ENCODE data around the gene EXOC8. TPM values are rescaled to one million over a fixed set of nuclear protein-coding genes. Genes with fewer than 3 reads are reported as not detected.
A peak's percentile ranks its signal among the peaks of the same experiment; 100 is the strongest.

Gene EXOC8
- total and polyA plus RNA-seq, 9 of the 15 experiments (the other 6 are each of a cell fraction or from before 2014, with no cell fraction given): 2.1 to 13.6 (median 7.2) TPM

DNA sequence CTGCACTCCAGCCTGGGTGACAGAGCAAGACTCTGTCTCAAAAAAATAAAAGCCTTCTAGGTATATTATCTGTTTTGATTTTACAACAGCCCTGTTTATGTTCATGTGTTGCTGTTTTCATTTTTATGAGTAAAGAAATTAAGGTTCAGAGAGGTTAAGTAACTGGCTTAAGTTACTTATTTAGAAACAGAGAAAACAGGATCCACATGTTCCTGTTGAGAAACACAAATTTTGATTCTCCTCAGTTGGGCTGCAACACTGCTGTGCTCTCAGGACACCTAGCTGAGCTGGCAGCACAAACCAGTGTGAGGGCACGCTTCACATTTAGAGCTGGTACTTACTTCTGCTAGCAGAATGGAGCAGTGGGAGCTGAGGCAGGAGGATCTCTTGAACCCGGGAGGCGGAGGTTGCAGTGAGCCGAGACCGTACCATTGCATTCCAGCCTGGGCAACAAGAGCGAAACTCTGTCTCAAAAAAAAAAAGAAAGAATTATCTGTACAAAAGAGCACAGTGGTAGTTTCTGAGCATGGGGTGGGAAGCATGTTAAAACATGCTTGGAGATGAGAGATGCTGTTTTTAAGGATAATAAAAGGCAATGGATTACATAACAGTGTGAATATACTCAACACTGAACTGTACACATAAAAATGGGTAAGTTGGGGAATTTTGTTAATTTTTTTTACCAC is 2.8 kb upstream of the EXOC8 start:
- Histone ChIP-seq H3K9me3 (replicated peaks; ENCODE audit: control insufficient read depth, insufficient read depth, low read depth, low read length) (no peaks in the 10 kb centered on the region), H3K79me2 (ENCODE audit: control insufficient read depth, insufficient read depth, low read length) (peaks cover 60% of the 10 kb centered on the region), H3K9me1 (ENCODE audit: control insufficient read depth, insufficient read depth, low read length) (no peaks in the 10 kb centered on the region), H3K4me2 (ENCODE audit: insufficient read depth, low read length) (no peak overlapping the region), H2AFZ (ENCODE audit: low read depth, low read length) (no peak overlapping the region), H3K4me3 (no peak overlapping the region), H3K9ac (ENCODE audit: insufficient read depth in 1 of 2, low read depth in 2 of 2, low read length in 2 of 2) (peak overlapping the region in 1 of 2 experiments; percentile 33; a peak in 1 of 4 replicates), H3K36me3 (ENCODE audit: control insufficient read depth, insufficient read depth, low read length) (peaks cover 41% of the 10 kb centered on the region), H4K20me1 (replicated peaks; ENCODE audit: control insufficient read depth, insufficient read depth, low read length) (peaks cover 15% of the 10 kb centered on the region), H3K4me1 (replicated peaks in 1 of 2; ENCODE audit: control insufficient read depth in 2 of 2, insufficient read depth in 2 of 2, low read length in 2 of 2) (peaks cover 10 to 29% of the 10 kb centered on the region in 2 experiments; a peak in 4 of 5 replicates), H3K27me3 (ENCODE audit: control insufficient read depth in 2 of 2, insufficient read depth in 2 of 2, low read length in 2 of 2) (no peaks in the 10 kb centered on the region), H3K27ac (ENCODE audit: extremely low read depth, low read depth, low read length) (no peak overlapping the region)
- ATAC-seq (no peak), FAIRE-seq (no peak), DNase-seq (ENCODE audit: extremely low read depth in 1 of 4, low spot score in 3 of 4) (no peak)
- no TSS peak for BruUV-seq (replicated peaks)
- intact Hi-C loops (cut with micrococcal nuclease): no loop called here
- ChIA-PET POLR2A (interaction anchor here (2.8 kb wide), 1 partner anchor 9 kb away, joined by 10 read pairs; no protein-coding TSS in a partner anchor), CTCF (ENCODE audit: low intra/inter-chr PET ratio) (no interaction called here)
- in situ Hi-C loops (cut with MboI): no loop called here
- 95% methylated on average over 6 of the region's 6 CpGs for WGBS (ENCODE audit: insufficient coverage, low coverage, missing lambda C conversion rate)
- TF ChIP-seq BRCA1 (IDR thresholded peaks at IDR 0.05) (no peak), BRCA1 (CRISPR knock-in tag; IDR thresholded peaks at IDR 0.05) (no peak), PRMT5 (CRISPR knock-in tag; IDR thresholded peaks at IDR 0.05) (no peak), ZNF717 (CRISPR knock-in tag; IDR thresholded peaks at IDR 0.05) (no peak), POLR2A (conservative IDR thresholded peaks at IDR 0.05) (no peak), NELFE (IDR thresholded peaks at IDR 0.05; ENCODE audit: insufficient read depth, insufficient read length) (no peak), ZBTB1 (CRISPR knock-in tag; IDR thresholded peaks at IDR 0.05; ENCODE audit: borderline replicate concordance, low read depth) (no peak), ZNF766 (CRISPR knock-in tag; conservative IDR thresholded peaks at IDR 0.05) (no peak), SAP30 (IDR thresholded peaks at IDR 0.05; ENCODE audit: borderline replicate concordance, insufficient read depth, low read depth, low read length, poor library complexity, severe bottlenecking) (no peak)
- TF ChIP-seq, protein P1, sequence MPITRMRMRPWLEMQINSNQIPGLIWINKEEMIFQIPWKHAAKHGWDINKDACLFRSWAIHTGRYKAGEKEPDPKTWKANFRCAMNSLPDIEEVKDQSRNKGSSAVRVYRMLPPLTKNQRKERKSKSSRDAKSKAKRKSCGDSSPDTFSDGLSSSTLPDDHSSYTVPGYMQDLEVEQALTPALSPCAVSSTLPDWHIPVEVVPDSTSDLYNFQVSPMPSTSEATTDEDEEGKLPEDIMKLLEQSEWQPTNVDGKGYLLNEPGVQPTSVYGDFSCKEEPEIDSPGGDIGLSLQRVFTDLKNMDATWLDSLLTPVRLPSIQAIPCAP (CRISPR knock-in tag; IDR thresholded peaks at IDR 0.05; ENCODE audit: borderline replicate concordance): no peak
- TF ChIP-seq, protein P2, sequence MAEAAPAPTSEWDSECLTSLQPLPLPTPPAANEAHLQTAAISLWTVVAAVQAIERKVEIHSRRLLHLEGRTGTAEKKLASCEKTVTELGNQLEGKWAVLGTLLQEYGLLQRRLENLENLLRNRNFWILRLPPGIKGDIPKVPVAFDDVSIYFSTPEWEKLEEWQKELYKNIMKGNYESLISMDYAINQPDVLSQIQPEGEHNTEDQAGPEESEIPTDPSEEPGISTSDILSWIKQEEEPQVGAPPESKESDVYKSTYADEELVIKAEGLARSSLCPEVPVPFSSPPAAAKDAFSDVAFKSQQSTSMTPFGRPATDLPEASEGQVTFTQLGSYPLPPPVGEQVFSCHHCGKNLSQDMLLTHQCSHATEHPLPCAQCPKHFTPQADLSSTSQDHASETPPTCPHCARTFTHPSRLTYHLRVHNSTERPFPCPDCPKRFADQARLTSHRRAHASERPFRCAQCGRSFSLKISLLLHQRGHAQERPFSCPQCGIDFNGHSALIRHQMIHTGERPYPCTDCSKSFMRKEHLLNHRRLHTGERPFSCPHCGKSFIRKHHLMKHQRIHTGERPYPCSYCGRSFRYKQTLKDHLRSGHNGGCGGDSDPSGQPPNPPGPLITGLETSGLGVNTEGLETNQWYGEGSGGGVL (CRISPR knock-in tag; IDR thresholded peaks at IDR 0.05): no peak
- TF ChIP-seq, protein P3, sequence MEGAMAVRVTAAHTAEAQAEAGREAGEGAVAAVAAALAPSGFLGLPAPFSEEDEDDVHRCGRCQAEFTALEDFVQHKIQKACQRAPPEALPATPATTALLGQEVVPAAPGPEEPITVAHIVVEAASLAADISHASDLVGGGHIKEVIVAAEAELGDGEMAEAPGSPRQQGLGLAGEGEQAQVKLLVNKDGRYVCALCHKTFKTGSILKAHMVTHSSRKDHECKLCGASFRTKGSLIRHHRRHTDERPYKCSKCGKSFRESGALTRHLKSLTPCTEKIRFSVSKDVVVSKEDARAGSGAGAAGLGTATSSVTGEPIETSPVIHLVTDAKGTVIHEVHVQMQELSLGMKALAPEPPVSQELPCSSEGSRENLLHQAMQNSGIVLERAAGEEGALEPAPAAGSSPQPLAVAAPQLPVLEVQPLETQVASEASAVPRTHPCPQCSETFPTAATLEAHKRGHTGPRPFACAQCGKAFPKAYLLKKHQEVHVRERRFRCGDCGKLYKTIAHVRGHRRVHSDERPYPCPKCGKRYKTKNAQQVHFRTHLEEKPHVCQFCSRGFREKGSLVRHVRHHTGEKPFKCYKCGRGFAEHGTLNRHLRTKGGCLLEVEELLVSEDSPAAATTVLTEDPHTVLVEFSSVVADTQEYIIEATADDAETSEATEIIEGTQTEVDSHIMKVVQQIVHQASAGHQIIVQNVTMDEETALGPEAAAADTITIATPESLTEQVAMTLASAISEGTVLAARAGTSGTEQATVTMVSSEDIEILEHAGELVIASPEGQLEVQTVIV (CRISPR knock-in tag; IDR thresholded peaks at IDR 0.05; ENCODE audit: borderline replicate concordance): no peak
- TF ChIP-seq, protein P4, sequence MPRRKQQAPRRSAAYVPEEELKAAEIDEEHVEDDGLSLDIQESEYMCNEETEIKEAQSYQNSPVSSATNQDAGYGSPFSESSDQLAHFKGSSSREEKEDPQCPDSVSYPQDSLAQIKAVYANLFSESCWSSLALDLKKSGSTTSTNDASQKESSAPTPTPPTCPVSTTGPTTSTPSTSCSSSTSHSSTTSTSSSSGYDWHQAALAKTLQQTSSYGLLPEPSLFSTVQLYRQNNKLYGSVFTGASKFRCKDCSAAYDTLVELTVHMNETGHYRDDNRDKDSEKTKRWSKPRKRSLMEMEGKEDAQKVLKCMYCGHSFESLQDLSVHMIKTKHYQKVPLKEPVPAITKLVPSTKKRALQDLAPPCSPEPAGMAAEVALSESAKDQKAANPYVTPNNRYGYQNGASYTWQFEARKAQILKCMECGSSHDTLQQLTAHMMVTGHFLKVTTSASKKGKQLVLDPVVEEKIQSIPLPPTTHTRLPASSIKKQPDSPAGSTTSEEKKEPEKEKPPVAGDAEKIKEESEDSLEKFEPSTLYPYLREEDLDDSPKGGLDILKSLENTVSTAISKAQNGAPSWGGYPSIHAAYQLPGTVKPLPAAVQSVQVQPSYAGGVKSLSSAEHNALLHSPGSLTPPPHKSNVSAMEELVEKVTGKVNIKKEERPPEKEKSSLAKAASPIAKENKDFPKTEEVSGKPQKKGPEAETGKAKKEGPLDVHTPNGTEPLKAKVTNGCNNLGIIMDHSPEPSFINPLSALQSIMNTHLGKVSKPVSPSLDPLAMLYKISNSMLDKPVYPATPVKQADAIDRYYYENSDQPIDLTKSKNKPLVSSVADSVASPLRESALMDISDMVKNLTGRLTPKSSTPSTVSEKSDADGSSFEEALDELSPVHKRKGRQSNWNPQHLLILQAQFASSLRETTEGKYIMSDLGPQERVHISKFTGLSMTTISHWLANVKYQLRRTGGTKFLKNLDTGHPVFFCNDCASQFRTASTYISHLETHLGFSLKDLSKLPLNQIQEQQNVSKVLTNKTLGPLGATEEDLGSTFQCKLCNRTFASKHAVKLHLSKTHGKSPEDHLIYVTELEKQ (CRISPR knock-in tag; IDR thresholded peaks at IDR 0.05): no peak
